Right renal cortex interstitium (tissue), 3 donors: Measurements from ENCODE around the gene REG4. TPM values are rescaled to one million over a fixed set of nuclear protein-coding genes. Genes with fewer than 3 reads are reported as not detected.
"Not testable (repeated sequence)": the region's sequence is repeated elsewhere in the genome, so short reads cannot be mapped to it uniquely, and the experiment has no call there.

Source experiments
- DNase-seq, 3 donors: peaks; one replicate each; pipeline ENCODE4 v3.0.0-alpha.2; 2013; ENCODE audit warnings: low read depth in 3 of 3, low spot score in 2 of 3
- polyA plus RNA-seq, 3 donors: library from polyadenylated mRNA; unstranded; fragments of 120-200 nt; gene quantifications; one replicate each; pipeline ENCODE4 v1.2.1, GENCODE V29; 2013; ENCODE audit not compliant: insufficient read length in 3 of 3

REG4 gene
- polyA plus RNA-seq = 1 to 10 TPM in 1 of 3 donors, under 1 TPM in 2; 0.75 to 1.4 (median 0.85) TPM

DNA sequence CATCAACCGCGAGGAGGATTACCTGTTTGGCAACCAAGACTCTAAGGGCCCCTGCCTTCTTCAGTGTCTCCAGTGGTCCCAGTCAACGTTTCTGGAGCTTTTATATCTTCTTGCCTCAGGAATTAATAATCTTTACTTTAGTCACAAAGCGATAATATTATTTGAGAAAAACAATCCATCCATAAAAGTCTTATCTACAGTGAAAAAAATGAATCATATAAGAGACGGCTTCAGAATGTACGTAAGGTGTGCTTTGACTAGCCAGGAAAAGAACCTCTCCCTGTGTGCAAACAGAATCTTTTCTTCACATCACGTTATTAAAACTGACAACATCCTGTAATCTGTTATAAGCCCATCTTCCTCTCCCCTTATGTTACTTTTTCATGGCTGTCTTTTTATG lies at the start of gene REG4:
Gene REG4 (minus strand): TSS at position 74 of the 400 bp plus-strand sequence. CDS start 2,691 bp downstream, outside the sequence.
- DNase-seq = no peak

- no peak for DNase-seq
These were observed 48.4 kb upstream of the REG4 start for GRCh38 chr1:119859647-119860046.

- DNase-seq = not testable (repeated sequence)
These were observed 47.4 kb upstream of the REG4 start for GRCh38 chr1:119858556-119859214.

DNA sequence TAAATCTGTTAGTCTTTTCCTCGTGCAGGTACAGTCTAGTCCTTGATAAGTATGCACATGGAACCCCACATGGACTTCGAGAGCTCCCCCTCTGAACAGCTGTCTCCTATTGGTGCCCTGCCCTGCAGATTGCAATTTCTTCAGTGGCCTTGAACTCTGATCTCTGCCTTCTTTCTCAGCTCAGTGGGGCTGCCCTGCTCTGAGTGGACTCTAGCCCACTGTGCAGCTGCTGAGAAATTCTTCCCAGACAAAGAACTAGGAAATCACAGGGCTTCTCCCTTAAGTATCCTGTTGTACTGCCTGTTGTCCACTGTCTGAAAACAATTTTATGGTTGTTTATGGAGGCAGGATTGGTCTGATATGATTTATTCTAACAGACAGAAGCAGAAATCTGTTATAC lies 46.9 kb upstream of the REG4 start:
- no peak for DNase-seq

GRCh38 chr1:119853155-119853554 lies 41.9 kb upstream of the REG4 start:
- no peak for DNase-seq

DNA sequence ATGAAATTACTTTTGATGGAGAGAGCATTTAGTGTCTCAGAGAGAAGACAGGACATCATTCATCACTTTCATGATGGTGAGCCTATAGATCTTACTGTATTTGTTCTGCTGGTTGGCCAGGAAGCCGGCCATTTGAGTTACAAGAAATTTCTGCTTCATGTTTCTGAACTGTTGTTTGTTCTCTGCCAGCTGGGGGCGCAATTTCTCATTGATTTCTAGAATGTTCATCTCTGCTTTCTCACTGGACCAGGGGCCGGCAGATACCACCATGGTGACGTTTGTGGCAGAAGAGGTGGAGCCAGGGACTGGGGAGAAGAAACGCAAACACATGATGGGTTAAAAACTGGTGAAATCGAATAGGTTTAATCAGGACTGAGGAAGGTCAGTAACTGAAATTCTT lies 32.9 kb upstream of the REG4 start:
- not testable (repeated sequence) for DNase-seq

DNA sequence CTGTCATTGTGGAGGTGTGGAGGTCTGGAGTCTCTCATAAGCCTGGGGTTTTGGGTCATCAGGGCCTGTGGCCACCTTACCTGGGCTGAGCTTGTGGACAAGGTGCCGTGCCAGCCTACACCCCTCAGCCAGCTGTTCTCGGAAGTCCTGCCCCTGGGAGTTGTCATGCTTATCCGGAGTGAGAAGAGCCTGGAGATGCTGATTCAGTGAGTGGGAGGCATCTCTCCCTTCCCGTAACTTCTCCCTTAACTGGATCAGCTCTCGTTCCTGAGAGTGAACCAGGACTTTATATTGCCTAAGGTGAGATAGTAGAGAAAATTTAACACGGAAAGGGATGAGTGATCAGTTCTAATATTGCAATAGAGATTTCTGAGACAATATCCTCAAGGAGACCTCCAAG lies 30.0 kb upstream of the REG4 start:
- DNase-seq = no peak

GRCh38 chr1:119840745-119841144 lies 29.5 kb upstream of the REG4 start:
- DNase-seq = no peak

DNA sequence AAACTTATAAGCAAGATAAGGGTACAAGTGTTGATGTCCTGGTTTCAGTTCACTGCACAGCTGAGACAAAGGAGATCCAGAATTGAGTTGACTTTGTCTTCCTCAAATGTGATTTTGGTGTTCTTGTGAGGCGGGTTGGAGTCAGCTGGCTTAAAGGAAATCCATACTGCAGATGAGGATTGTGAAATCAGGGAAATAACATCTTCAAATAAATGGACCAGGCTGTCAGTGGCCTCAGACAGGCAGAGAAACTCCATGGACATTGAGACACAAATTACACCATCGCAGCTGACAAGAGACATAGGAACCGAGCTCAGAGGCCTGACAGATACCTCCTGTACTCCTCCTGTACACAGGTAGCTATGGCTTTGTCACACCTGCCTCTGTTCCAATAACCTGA lies 27.0 kb upstream of the REG4 start:
- no peak for DNase-seq

DNA sequence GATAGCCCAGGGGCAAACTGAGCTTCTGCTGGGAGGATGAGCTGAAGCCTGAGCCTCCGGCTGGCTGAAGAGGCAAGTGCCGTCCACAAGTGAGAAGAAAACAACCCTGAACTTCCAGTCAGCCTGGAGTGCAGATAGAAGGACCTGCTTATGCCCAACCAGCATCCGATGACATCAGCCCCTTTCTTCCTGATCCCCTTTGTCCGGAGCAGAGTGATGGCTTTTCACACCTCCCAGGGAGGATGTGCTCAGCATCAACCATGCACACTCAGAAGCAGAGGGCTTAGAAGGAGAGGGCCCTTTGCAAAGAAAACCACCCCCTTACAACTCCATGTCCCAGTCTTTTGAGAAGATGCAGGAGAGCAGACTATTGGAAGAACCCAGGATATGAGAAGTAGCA lies 23.7 kb upstream of the REG4 start:
- no peak for DNase-seq

- no peak for DNase-seq
These were observed 19.8 kb upstream of the REG4 start for GRCh38 chr1:119831027-119831426.

DNA sequence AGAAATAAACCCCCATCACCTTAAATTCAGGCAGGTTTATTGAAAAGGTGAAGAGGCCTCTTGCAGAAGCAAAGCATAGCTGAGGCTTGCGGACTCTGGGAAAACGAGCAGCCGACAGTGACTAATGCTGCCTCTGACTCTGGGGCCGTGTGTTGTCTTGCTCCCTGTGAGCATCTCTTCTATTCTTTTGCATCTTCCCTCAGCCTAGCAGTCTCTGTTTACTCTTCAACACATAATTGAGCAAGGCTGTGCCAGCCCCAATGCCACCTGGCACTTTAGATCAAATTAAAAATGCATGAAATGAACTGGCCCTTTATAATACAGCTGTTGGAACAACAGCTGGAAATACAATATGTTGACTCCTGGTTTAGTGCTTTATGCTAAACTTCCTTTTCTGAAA lies 18.4 kb upstream of the REG4 start:
- DNase-seq = peak in 1 of 3 donors; percentile 3

DNA sequence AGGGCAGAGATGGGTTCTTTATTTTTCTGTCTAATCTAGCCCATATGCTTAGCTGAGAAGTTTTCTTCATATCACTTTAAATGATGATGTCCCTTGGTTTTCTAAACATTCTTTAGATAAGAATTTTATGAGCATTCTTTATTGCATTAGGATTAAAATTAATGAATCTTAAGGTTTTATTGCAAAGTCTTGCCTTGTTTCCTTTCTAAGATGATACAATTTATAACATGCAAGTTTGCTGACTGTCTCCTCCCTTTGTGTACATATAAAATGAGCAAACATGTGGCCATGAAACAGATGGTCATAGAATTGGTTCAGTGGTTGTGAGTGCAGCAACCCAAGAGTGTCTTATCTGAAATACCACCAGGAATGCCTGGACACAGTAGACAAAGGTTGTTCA lies 17.7 kb upstream of the REG4 start:
- DNase-seq = peak in 1 of 3 donors; percentile 29

GRCh38 chr1:119828266-119828665 lies 17.0 kb upstream of the REG4 start:
- DNase-seq = no peak

DNA sequence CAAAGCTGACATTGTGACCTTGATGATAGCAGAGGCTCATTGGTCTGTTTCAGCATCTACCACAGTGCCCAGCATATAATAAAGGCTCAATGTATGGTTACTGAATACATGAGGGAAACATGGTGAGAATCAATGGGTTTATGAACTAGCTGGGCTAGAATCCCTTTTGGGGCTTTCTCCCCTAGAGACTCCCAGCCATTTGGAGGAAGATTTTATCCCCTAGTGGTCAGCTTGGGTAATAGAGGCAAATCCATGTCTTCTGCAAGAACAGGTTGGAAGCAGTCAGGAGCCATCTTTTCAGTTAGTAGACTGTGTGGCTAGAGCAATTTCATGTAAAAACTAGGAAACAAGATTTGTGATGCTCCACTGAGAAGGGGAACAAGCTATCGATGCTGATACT lies 15.8 kb upstream of the REG4 start:
- no peak for DNase-seq

DNA sequence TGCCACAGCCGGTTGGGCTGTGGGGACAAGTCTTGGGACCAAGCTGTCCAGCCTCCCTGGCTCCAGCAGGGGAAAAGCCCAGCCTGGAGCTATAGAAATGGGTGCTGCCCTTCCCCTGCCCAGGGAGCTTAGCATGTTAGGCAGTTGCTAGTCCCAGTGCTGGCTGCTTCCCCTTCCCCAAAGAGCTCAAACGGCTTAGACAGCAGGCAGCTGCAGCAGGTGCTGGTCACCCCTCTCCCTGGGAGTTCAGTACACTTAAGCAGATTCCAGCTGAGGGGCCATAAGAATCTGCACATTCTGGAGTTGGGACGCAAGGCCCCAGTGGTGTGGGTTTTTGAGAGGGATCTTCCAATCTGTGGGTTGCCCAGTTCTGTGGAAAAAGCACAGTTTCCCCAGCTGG lies 11.1 kb upstream of the REG4 start:
- DNase-seq = no peak

DNA sequence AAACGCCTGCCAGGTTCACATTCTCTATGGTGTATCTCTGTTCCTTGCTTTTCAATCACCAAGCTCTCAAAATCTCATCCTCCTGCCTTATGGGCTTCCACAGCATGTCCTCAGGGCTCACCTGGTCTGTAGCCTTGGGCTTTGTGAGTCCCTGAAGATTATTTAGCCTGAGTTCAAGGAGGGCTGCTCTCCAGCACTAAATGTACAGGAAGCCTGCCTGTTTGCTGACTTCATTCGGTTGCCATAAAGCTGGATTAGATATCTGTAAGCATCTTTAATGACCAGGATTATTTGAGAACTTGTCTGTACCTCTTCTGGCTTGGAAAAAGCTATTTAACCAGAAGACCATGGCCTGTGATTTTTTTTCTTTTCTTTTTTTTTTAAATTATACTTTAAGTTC lies 6.9 kb upstream of the REG4 start:
- no peak for DNase-seq

GRCh38 chr1:119816407-119816806 lies 5.1 kb upstream of the REG4 start:
- DNase-seq = no peak

DNA sequence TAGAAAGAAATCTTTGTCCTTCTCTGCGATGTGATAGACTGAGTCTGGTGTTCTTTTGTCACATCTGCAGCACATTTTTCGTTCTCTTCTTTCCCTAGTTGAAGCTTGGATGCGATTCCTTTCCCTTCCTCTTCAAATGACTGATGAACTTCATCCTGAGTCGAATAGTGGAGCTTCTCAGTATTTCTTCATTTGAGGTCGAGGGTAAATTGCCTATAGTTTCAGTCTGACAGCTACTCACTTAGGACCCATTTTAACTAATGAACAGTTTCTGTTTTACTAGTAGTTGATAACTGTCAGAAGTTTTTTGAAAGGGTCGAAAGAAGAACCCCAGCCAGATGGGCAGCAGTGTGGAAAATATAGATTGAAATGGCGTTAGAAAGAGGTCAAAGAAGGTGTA lies 4.7 kb upstream of the REG4 start:
- DNase-seq = no peak

GRCh38 chr1:119815361-119815760 lies 4.1 kb upstream of the REG4 start:
- DNase-seq = no peak

GRCh38 chr1:119814288-119814687 lies 3.0 kb upstream of the REG4 start:
- no peak for DNase-seq

DNA sequence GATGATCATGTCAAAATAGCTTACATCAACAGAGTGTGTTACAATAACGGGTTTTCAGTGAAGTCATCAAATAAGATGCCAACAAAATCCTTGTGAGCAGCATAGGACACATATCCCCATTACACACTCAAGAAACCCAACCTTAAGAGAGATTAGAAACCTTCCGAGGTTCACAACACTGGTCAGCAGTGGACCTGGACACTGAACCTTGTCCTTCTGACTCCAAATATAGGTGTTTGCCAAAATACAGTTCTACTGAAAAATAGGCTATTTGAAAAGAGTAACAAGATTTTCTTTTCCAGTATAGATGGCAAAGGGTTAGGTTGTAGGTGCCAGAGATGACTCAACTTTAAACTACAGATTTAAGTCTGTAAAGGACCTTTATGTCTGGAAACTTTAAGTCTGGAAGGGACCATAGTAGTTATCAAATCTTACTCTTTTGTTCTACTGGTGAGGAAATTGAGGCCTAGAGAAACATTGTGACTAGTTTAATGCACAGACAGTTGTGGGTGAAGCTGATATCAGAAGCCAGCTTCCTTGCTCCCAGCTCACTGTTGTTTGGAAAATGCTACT lies 811 bp upstream of the REG4 start:
- no peak for DNase-seq
